GM19099 (cell line): ENCODE data around the gene MVK.
A peak's percentile ranks its signal among the peaks of the same experiment; 100 is the strongest.

Source experiments
- POLR2A ChIP-seq: IDR thresholded peaks from 3 replicates; pipeline ENCODE4 v1.6.1; 2011; ENCODE audit warnings: low read depth; ENCODE audit not compliant: insufficient read length; ENCODE audit errors: extremely low read depth

Gene MVK

GRCh38 chr12:109573029-109573913 is at the start of gene MVK, which contains the start of gene MMAB:
Gene MVK (plus strand): TSS chr12:109573794. CDS start chr12:109574823, 1,029 bp downstream.
Gene MMAB (minus strand): TSS chr12:109573504. CDS start chr12:109573480, 24 bp downstream.
- TF ChIP-seq POLR2A, result peak; percentile 85

- TF ChIP-seq POLR2A, result no peak
These were observed 48.9 kb upstream of the MVK start for GRCh38 chr12:109524466-109525278.

- no peak for TF ChIP-seq POLR2A
These were observed 48.4 kb upstream of the MVK start for GRCh38 chr12:109525279-109525585.

GRCh38 chr12:109527489-109528123 is 46.0 kb upstream of the MVK start:
- no peak for TF ChIP-seq POLR2A

- no peak for TF ChIP-seq POLR2A
These were observed 43.6 kb upstream of the MVK start for GRCh38 chr12:109529691-109530640.

- TF ChIP-seq POLR2A, result no peak
These were observed 42.2 kb upstream of the MVK start for GRCh38 chr12:109531411-109531810.

- no peak for TF ChIP-seq POLR2A
These were observed 40.7 kb upstream of the MVK start for GRCh38 chr12:109532721-109533486.

- no peak for TF ChIP-seq POLR2A
These were observed 40.2 kb upstream of the MVK start for GRCh38 chr12:109533487-109533740.

GRCh38 chr12:109534456-109534855 is 39.1 kb upstream of the MVK start:
- TF ChIP-seq POLR2A, result no peak

GRCh38 chr12:109535231-109535862 is 38.2 kb upstream of the MVK start:
- TF ChIP-seq POLR2A, result no peak

GRCh38 chr12:109535863-109536250 is 37.7 kb upstream of the MVK start:
- no peak for TF ChIP-seq POLR2A

- no peak for TF ChIP-seq POLR2A
These were observed 36.5 kb upstream of the MVK start for GRCh38 chr12:109537136-109537535.

GRCh38 chr12:109538191-109538863 is 35.3 kb upstream of the MVK start:
- no peak for TF ChIP-seq POLR2A
